Colonic mucosa (tissue), 4 donors: ENCODE measurements around the gene CTNND2. TPM values are rescaled to one million over a fixed set of nuclear protein-coding genes. Genes with fewer than 3 reads are reported as not detected.

Experiments used
- DNase-seq: peaks from one replicate; pipeline ENCODE4 v3.0.0-alpha.2; 2020
- H3K27ac ChIP-seq: fragments of 200-600 bp; one replicate; pipeline ENCODE4 v1.8.0; 2021
- H3K27me3 ChIP-seq: fragments of 200-600 bp; one replicate; pipeline ENCODE4 v1.8.0; 2021
- H3K36me3 ChIP-seq: fragments of 200-600 bp; one replicate; pipeline ENCODE4 v1.8.0; 2021
- H3K4me1 ChIP-seq: fragments of 200-600 bp; one replicate; pipeline ENCODE4 v1.8.0; 2021; ENCODE audit warnings: mild to moderate bottlenecking
- H3K4me3 ChIP-seq: fragments of 200-600 bp; one replicate; pipeline ENCODE4 v1.8.0; 2021
- H3K9ac ChIP-seq, 2 donors: one replicate each; pipeline ENCODE4 v1.7.0; 2013; ENCODE audit warnings: control low read depth in 2 of 2, low read depth in 2 of 2, low read length in 2 of 2
- H3K9me3 ChIP-seq: fragments of 200-600 bp; one replicate; pipeline ENCODE4 v1.8.0; 2021
- intact Hi-C: fragments of 100-400 bp; cut with DNase I; formaldehyde crosslinking; loops from one replicate; pipeline ENCODE4 v1.14.1; 2022
- total RNA-seq, 2 donors: library from RNA; stranded (reverse); fragmentation: NEBNext Ultra II Directional in 1 of 2; extraction: Animal tissue kit (Norgen Biotek cat#: 25700) in 1 of 2; gene quantifications; one replicate each; pipeline ENCODE4 v1.2.1, GENCODE V29; 2021
- TF ChIP-seq, protein P1 (sequence below): fragments of 200-600 bp; IDR thresholded peaks from one replicate; pipeline ENCODE4 v1.8.0; 2022; ENCODE audit warnings: antibody characterized with exemption, mild to moderate bottlenecking
- donor health status: healthy.
- donor health status: DM: no; HTN: no; CAD: no.
- donor health status: DM: no; HTN: no; CAD: no.

The CTNND2 gene
- total RNA-seq, 2 donors from 2014 or later: 1.1 TPM

- Histone ChIP-seq H3K27me3 (no peaks in the 10 kb centered on the region), H3K4me3 (no peak overlapping the region), H3K9me3 (no peaks in the 10 kb centered on the region), H3K4me1 (no peaks in the 10 kb centered on the region), H3K9ac (no peak overlapping the region), H3K27ac (no peak overlapping the region), H3K36me3 (no peaks in the 10 kb centered on the region)
- intact Hi-C loops: no loop called here
- TF ChIP-seq, protein P1, sequence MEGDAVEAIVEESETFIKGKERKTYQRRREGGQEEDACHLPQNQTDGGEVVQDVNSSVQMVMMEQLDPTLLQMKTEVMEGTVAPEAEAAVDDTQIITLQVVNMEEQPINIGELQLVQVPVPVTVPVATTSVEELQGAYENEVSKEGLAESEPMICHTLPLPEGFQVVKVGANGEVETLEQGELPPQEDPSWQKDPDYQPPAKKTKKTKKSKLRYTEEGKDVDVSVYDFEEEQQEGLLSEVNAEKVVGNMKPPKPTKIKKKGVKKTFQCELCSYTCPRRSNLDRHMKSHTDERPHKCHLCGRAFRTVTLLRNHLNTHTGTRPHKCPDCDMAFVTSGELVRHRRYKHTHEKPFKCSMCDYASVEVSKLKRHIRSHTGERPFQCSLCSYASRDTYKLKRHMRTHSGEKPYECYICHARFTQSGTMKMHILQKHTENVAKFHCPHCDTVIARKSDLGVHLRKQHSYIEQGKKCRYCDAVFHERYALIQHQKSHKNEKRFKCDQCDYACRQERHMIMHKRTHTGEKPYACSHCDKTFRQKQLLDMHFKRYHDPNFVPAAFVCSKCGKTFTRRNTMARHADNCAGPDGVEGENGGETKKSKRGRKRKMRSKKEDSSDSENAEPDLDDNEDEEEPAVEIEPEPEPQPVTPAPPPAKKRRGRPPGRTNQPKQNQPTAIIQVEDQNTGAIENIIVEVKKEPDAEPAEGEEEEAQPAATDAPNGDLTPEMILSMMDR: no peak
- no peak for DNase-seq
These were observed 329.5 kb downstream of the CTNND2 start for GRCh38 chr5:11574787-11575186.

- no peak for DNase-seq
- Histone ChIP-seq H3K27ac (no peak overlapping the region), H3K4me3 (no peak overlapping the region), H3K9me3 (no peaks in the 10 kb centered on the region), H3K9ac (no peak overlapping the region), H3K4me1 (no peaks in the 10 kb centered on the region), H3K27me3 (no peaks in the 10 kb centered on the region), H3K36me3 (no peaks in the 10 kb centered on the region)
- TF ChIP-seq, protein P1: no peak
- intact Hi-C loops: no loop called here
These were observed 330.9 kb downstream of the CTNND2 start for GRCh38 chr5:11573140-11573992.

GRCh38 chr5:11564706-11565105 lies 339.5 kb downstream of the CTNND2 start:
- Histone ChIP-seq H3K4me3 (no peak overlapping the region), H3K36me3 (no peaks in the 10 kb centered on the region), H3K9me3 (no peaks in the 10 kb centered on the region), H3K27ac (no peak overlapping the region), H3K9ac (no peak overlapping the region), H3K4me1 (no peaks in the 10 kb centered on the region), H3K27me3 (no peaks in the 10 kb centered on the region)
- intact Hi-C loops: no loop called here
- no peak for DNase-seq
- TF ChIP-seq, protein P1: no peak

DNA sequence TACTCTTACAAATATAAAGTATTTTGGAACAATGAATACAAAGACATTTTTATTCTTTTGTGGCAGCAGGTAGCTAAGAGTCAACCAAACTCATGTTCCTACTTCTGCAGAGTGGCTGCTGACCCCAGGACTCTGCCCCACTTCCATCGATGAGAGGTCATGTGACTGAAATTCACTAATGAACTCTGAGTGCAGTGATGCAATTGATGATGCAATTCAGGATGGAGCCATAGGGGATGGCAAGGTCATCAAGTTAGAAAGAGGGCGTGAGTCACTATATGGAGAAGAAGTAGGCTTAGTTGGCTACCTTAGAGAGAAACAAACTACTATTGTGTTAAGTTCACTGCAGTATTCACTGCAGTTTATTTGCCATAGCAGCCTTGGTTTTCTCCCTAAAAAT lies 340.4 kb downstream of the CTNND2 start:
- Histone ChIP-seq H3K9ac (no peak overlapping the region), H3K4me1 (no peaks in the 10 kb centered on the region), H3K36me3 (no peaks in the 10 kb centered on the region), H3K27ac (no peak overlapping the region), H3K27me3 (no peaks in the 10 kb centered on the region), H3K9me3 (no peaks in the 10 kb centered on the region), H3K4me3 (no peak overlapping the region)
- TF ChIP-seq, protein P1: no peak
- intact Hi-C loops: no loop called here
- DNase-seq: no peak

DNA sequence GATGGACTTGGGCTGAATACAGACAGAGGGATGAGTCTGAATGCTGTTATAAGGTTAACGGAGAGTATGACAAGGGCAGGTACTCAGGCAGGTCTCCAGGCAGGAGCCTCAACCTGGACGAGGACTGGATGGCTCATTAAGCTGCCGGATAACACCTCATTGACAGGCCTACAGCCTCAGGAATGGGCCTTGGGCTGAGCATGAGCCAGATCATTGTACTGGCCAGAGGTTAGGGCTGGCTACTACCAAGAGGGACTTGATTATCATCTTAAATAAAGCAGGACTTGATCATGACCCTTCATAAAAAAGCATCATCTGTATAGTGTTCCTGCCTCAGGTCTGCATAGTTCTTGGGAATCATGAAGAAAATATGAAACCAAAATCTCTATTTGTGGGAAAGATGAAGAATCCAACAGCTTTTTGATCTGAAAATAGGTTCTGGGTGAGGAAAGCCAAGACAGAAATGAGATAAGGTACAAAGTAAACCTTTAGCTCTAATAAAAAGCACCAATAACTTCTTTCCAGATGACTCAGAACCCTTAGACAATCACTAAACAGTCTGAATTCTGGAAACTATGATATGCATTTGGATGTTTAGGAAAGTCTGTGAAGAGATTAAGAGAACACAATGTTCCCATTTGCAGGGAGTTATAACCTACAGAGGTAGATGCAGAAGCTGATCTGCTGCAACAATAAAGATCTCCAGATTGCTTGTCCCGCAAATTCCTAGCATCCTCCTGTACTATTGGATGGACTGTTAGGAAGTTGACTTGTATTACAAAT lies 343.1 kb downstream of the CTNND2 start:
- no peak for DNase-seq
- Histone ChIP-seq H3K9ac (no peak overlapping the region), H3K4me1 (no peaks in the 10 kb centered on the region), H3K9me3 (no peaks in the 10 kb centered on the region), H3K4me3 (no peak overlapping the region), H3K36me3 (no peaks in the 10 kb centered on the region), H3K27me3 (no peaks in the 10 kb centered on the region), H3K27ac (no peak overlapping the region)
- intact Hi-C loops: no loop called here
- TF ChIP-seq, protein P1: no peak
